HG02884 (cell line): ENCODE data around the gene SORBS1.
"Not testable (repeated sequence)": the region's sequence is repeated elsewhere in the genome, so short reads cannot be mapped to it uniquely, and the experiment has no call there.

ENCODE experiments used
- ATAC-seq: cut with Tn5 transposase; IDR thresholded peaks from one replicate; pipeline ENCODE4 v1.9.1; 2021; ENCODE audit warnings: mild to moderate bottlenecking, moderate library complexity; ENCODE audit not compliant: unreplicated experiment

Gene SORBS1

DNA sequence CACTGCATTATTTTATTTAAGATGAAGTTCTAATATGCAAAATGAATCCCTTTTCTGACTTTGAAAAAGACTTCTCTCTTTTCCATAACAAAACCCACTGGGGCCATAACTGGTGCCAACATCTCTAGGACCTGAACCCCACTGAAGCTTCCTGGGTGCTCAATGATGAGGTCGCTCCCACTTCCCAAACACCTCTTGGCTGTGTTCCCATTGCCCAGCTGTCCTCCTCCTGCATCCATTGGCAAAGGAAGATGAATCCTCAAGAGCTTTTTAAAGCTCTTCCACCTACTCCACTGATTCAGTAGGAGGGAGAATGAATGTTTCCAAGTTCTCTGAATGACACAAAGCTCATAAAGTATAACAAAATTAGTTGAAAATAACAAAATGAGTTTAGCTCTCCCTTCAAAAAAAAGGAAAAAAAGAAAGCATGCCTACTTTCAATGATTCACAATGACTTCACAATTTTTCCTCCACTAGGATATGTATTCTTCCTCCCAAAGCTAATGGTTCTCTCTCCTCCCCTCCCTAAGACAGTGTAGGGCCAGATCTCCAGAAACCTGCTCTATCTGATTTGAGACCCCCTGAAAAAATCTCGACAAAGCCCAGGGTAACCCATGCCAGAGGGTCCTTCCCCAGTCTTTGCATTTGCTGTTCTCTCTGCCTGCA lies 64.8 kb downstream of the SORBS1 start:
- no peak for ATAC-seq

- ATAC-seq, result no peak
These were observed 67.3 kb downstream of the SORBS1 start for GRCh38 chr10:95493862-95494261.

DNA sequence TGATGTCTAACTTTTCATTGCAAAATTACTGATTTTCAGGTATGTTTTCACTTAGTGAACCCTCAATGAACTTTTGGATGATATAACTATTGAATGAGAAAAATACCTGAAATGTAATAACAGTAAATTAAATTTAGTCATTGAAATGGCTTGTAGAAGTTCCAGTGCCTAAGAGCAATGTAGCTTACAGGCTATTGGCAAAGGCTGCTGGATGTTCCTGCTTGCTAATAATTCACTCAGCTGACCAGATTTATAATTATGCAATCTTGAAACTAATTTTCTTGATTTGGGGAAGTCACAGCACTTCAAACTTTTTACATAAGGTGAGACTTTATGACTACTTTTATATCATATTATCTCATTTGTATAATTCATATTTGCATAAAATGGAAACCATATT lies 73.2 kb downstream of the SORBS1 start:
- no peak for ATAC-seq

GRCh38 chr10:95485056-95485844 lies 75.9 kb downstream of the SORBS1 start:
- no peak for ATAC-seq

DNA sequence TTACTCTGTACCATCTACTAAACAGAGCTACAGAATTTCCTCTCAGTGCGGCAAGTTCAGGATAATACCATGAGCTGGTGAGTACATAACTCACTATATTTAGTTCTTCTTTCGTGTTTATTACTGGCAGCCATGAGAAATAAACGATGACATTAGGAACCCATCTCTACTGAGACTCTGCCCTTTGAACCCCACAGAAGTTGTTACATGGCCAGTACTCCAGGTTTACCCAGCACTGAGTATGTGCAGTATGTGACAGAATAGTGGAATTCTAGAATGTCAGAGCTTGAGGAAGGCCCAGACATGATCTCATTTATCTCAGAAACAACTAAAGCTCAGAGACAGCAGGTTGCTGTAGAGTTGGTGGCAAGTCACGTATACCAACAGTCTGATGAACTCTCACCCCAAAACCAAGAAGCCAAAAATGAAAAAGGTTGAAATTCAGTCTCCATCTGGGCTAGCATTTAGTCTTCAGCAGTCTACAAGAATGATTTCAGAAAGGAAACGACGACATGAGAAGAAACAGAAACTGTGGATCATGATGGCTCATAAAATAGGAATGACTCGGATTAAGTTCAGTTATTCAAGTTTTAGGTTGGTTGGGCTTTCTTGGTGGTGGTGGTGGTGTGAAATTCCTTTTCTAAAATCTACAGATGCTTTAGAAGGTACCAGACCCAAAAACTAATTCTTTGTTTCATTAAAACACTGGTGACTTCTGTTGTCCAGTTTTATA lies 78.5 kb downstream of the SORBS1 start:
- ATAC-seq, result no peak

DNA sequence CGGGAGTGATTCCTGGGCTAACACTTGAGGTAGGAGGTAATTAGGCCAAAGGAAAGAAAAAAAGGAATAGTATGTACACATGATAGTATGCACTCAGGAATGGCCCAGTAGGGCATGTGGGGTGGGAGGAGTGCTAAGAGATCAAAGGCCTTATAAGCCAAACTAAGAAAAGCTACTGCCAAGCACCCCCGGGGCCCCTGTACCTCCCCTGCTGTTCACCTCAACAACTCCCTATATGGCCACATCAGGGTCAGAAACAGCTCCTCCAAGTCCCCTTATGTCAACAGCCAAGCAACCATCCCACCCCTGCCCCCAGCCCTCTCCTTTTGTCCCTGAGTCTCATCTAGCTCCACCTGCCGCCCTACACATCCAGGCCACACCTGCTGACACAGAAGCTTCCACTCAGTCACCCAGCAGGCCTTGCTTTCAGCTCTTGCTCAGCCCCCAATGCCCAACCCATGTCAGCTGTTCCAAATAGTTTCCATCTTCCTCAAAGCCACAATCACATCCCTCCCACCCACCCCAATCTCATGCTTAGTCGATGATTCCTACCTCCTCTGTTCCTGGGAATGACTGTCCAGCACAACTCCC lies 80.2 kb downstream of the SORBS1 start:
- no peak for ATAC-seq

GRCh38 chr10:95480102-95480900 lies 80.9 kb downstream of the SORBS1 start:
- no peak for ATAC-seq

DNA sequence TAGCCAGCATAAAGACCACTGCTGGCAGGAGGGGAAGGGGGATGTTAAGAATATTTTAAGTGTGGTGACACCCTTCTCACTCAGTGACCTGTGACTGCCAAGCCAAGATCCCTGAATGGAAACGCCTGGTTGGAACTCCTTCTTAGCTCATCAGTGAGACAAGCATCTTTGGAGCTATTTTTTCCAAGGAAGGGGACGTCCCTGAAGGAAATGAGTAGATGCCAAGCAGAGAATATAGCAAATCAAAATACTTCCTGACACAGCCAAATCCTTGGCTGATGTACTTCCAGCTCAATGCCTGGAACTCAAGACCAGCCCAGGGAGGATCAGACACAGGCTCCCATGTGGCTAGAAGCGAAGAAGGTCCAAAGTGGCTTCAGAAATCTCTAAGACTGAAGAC lies 82.2 kb downstream of the SORBS1 start:
- no peak for ATAC-seq

DNA sequence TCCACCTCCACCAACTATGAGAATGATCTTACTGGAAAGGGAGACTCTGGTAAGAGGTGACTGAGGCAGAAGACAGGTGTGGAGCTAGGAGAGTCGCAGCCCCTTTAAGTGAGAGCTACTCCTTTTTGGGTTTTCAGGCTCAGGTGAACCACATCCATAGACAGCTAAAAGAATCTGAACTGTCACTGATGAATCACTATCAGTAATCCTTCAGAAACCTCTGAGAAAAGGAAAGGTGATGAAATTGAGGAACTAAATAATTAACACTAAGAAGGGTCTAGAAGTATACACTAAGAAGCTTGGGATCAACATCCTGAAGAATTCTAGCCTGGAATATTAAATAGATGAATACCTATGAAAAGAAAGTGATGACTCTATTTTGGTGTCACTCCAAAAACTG lies 83.0 kb downstream of the SORBS1 start:
- no peak for ATAC-seq

DNA sequence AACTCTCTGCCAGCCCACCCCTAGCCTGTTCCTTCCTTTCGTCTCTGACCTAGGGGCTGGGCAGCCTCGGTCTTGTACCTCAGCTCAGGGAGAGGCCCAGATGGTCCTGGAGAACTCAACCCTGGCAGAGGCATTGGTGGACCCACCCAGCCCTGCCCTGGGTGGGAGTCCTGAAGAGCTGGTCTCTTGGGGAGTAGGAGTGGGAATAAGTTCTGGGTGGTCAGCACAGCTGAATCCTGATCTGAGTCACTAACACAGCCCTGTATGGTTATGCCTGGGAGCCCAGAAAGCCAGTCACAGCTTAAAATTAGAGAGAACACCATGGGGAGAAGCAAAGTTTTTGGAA lies 84.0 kb downstream of the SORBS1 start:
- ATAC-seq, result no peak

- ATAC-seq, result no peak
These were observed 84.5 kb downstream of the SORBS1 start for GRCh38 chr10:95476469-95477174.

GRCh38 chr10:95475827-95476468 lies 85.2 kb downstream of the SORBS1 start:
- ATAC-seq, result no peak

DNA sequence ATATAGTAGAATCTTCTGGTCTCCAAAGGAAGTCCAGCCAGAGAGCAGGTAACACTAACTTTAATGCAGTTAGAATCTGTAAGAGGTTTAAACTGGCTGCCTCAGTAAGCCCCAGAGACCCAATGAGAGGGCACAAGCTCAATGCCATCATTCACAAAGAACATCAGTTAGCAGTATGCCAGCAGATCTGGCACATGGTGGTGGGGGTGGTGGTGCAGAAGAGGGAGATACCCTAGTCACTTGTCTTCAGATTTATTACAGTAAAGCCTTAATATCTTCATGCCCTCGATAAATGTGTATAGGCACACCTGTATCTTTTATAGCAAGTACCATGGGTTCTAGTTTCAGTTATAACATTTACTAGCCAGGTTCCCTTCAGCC lies 86.2 kb downstream of the SORBS1 start:
- ATAC-seq, result no peak

- no peak for ATAC-seq
These were observed 86.8 kb downstream of the SORBS1 start for GRCh38 chr10:95474228-95475002.

GRCh38 chr10:95472304-95473088 lies 88.7 kb downstream of the SORBS1 start:
- ATAC-seq, result no peak

GRCh38 chr10:95469676-95470075 lies 91.5 kb downstream of the SORBS1 start:
- ATAC-seq, result no peak

- no peak for ATAC-seq
These were observed 91.9 kb downstream of the SORBS1 start for GRCh38 chr10:95469251-95469650.

- not testable (repeated sequence) for ATAC-seq
These were observed 93.5 kb downstream of the SORBS1 start for GRCh38 chr10:95467642-95468041.
